GM12875 (cell line): ENCODE data around the gene CCNL1.
A peak's percentile ranks its signal among the peaks of the same experiment; 100 is the strongest.

Source experiments
- H3K4me3 ChIP-seq: one replicate; pipeline ENCODE4 v1.5.1; 2011; ENCODE audit warnings: low read depth, low read length, control low read depth
- CTCF ChIP-seq: IDR thresholded peaks from 2 replicates; pipeline ENCODE4 v1.5.1; 2011; ENCODE audit warnings: low read depth, mild to moderate bottlenecking, control low read depth, inconsistent platforms, low read length, moderate library complexity, borderline replicate concordance; ENCODE audit not compliant: insufficient read depth

Gene CCNL1

DNA sequence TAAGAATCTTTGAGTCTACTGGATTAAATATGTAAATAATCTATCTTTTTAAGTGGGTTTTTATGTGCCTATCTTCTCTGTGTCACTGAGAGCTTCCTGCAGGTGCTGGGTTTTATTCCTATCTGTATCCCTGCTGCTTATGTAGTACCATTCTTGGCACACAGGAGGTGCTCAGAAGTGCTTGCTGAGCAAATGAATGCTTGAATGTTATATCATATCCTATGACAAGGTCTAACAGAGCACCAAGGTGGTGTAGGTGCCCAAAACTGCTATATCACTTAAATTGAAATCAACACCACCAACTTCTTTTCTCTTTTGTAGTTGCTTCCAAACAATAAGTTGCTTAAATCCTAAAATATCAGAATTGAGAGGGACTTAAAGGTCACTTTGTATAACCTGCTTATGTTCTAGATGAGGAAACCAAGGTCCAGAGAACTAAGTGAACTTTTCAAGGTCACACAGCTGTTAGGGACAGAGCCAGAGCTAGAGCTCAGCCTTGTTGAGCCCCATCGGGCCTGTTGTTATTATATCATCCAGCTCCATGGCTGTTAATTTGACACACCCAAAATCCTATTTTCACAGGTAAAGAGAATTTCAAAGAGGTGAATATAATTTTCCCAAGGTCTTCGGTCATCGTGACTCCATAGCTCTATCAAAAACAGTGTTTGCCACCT lies 46.0 kb downstream of the CCNL1 start:
- 0 out of 2 replicates have a peak, but pooled peaks have one; percentile 15 for TF ChIP-seq CTCF

DNA sequence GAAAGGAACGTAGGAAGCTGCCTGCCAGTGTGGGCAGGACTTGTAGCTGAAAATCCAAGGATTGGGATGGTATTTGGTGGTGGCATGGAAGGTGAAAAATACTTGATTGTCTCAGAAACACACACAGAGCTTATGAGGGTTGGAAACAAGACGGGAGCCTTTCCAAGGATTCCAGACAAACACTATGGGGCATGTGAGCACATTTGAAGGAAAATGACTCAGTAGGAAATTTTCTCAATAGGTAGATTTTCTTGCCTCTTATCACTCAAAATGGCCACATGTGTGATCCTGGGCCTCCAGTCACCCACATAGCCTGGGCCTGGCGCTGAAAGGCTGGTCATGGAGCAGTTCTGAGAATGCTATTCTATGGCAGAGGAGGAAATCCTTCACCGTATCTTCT lies 47.4 kb downstream of the CCNL1 start:
- H3K4me3 ChIP-seq, result no peak overlapping the region
- no peak for TF ChIP-seq CTCF

More for the DNA sequence above, 46.0 kb downstream of the CCNL1 start:
- H3K4me3 ChIP-seq, result no peak overlapping the region

- no peak overlapping the region for H3K4me3 ChIP-seq
These were observed 48.4 kb downstream of the CCNL1 start for GRCh38 chr3:157111518-157111917.

DNA sequence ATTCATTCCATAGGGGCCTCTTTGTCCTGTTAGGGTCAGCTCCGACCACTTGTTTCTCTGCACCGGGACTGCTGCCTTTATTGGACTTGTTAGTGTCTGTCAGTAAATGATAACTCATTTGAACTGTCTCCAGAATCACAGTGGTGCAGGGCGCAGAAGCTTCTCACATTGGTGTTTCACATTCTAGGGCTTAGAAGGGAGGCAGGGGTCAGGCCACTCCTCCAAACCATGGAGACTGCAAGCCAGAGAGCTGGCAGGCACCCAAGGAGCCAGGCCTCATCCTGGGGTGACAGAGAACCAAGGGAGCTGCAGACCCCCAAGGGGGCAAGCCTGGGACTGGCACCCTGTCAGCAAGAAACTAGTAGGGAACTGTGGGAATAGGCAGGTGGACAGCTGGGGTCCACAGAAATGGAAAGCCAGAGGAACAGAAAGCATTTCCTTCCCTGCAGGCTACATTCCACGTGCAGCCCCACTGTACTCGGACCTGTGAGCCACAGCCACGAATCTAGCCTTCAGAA lies 49.1 kb downstream of the CCNL1 start:
- no peak for TF ChIP-seq CTCF
- H3K4me3 ChIP-seq, result no peak overlapping the region

More at GRCh38 chr3:157111518-157111917, 48.4 kb downstream of the CCNL1 start:
- TF ChIP-seq CTCF, result no peak

DNA sequence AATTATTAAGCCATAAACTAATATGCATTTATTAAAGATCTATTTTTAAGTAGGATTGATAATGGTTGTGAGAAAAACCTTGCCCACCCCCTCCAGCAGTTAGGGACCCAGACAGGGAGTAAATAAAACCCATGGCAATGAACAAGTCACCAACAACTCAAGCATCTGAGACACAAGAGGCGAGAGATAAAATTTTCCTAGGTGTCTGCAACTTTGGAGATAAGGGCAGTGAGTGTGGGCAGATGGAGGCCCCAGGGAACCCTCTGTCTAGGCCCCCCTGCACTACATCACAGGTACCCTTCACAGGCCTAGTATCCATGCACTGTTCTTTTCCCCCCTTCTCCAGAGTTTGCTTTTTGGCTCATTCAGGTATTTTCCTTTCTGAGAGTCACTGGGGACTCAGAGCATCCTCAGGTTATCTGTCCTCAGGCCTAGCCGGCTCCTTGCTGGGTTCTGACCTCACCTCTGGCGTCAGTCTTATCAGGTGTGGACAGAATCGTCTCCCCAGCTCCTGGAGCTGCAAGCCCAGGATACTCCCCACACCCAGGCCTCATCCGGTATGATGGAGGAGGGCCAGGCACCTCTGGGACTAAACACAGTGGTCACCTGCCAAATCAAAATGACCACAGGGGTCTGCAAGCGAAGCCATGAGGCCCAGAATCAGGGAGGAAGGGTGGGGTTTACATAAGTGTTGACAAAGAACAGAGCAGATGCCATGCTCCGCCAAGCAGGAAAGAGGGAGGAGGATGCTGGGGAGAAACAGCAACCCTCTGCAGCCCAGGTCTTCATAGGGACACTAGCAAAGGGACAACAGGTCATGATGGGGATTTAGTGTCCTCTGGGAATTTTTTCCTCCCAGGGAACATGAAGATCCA lies 50.4 kb downstream of the CCNL1 start:
- H3K4me3 ChIP-seq, result no peak overlapping the region
- no peak for TF ChIP-seq CTCF

DNA sequence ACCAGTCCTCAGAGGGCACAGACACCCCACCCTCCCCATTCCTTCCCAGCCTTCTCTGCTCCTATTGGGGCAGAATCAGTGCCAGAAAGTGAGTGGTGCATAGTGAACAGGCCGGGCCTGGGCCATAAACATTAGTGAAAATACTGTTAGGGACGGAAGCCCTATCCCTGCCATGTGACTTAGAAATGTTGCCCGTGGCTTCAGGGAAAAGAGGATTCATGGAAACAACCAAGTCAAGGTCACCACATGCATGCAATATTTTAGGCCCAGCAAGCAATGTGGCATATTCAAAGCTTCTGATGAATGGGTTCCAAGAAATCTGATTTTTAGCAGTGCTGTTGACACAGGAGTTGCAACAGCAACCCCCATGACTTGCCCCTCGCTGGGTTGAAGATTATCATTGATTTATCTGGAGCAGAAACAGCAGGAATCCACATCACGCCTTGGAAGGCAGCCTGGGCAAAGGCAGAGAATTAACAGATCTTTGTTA lies 52.3 kb downstream of the CCNL1 start:
- no peak overlapping the region for H3K4me3 ChIP-seq
- TF ChIP-seq CTCF, result no peak
